Neural cell (in vitro differentiated cells): ENCODE measurements around the gene THADA. TPM values are rescaled to one million over a fixed set of nuclear protein-coding genes. Genes with fewer than 3 reads are reported as not detected.

Experiments used
- H2AFZ ChIP-seq: fragments of 200-600, 300-800 bp; sonication (generic), shearing (Covaris generic); 2 replicates; pipeline ENCODE4 v1.6.0; 2014; ENCODE audit warnings: low read depth, mild to moderate bottlenecking, antibody characterized with exemption, low read length, moderate library complexity
- H3F3A ChIP-seq: fragments of 200-600 bp; shearing (Covaris generic); 2 replicates; pipeline ENCODE4 v1.6.1; 2016; ENCODE audit warnings: mild to moderate bottlenecking, moderate library complexity, mixed read lengths, antibody characterized with exemption, low read length; ENCODE audit not compliant: insufficient read depth, poor library complexity, severe bottlenecking
- H3K27ac ChIP-seq: fragments of 200-600, 300-800 bp; sonication (generic), shearing (Covaris generic); 2 replicates; pipeline ENCODE4 v1.5.1; 2014; ENCODE audit warnings: mild to moderate bottlenecking, low read length, moderate library complexity
- H3K27me3 ChIP-seq: fragments of 300-800, 200-600 bp; sonication (generic), shearing (Covaris generic); 2 replicates; pipeline ENCODE4 v1.6.0; 2014; ENCODE audit warnings: mild to moderate bottlenecking, low read depth, low read length, moderate library complexity; ENCODE audit not compliant: insufficient read depth
- H3K36me3 ChIP-seq: fragments of 300-800, 200-600 bp; sonication (generic), shearing (Covaris generic); 2 replicates; pipeline ENCODE4 v1.5.1; 2014; ENCODE audit warnings: mild to moderate bottlenecking, antibody characterized with exemption, low read length, moderate library complexity; ENCODE audit not compliant: insufficient read depth
- H3K4me2 ChIP-seq: fragments of 300-800, 200-600 bp; sonication (generic), shearing (Covaris generic); 2 replicates; pipeline ENCODE4 v1.6.0; 2014; ENCODE audit warnings: mild to moderate bottlenecking, low read length
- H3K4me3 ChIP-seq: fragments of 300-800, 200-600 bp; sonication (generic), shearing (Covaris generic); 2 replicates; pipeline ENCODE4 v1.5.1; 2014; ENCODE audit warnings: mild to moderate bottlenecking, low read length, moderate library complexity
- H3K79me2 ChIP-seq: fragments of 200-600 bp; shearing (Covaris generic); replicated peaks from 2 replicates; pipeline ENCODE4 v1.6.0; 2014; ENCODE audit warnings: mild to moderate bottlenecking, low read length, moderate library complexity; ENCODE audit not compliant: insufficient read depth
- H3K9ac ChIP-seq: fragments of 300-800, 200-600 bp; sonication (generic), shearing (Covaris generic); 2 replicates; pipeline ENCODE4 v1.6.1; 2016; ENCODE audit warnings: mild to moderate bottlenecking, low read length, mixed read lengths
- H3K9me2 ChIP-seq: fragments of 200-600 bp; shearing (Covaris generic); 2 replicates; pipeline ENCODE4 v1.6.1; 2016; ENCODE audit warnings: mild to moderate bottlenecking, low read length, mixed read lengths; ENCODE audit not compliant: insufficient read depth
- H3K9me3 ChIP-seq: fragments of 200-600, 300-800 bp; sonication (generic), shearing (Covaris generic); 2 replicates; pipeline ENCODE4 v1.6.1; 2016; ENCODE audit warnings: mild to moderate bottlenecking, mixed run types, low read length, moderate library complexity, mixed read lengths
- H4K20me1 ChIP-seq: fragments of 200-600 bp; shearing (Covaris generic); 2 replicates; pipeline ENCODE4 v1.6.1; 2016; ENCODE audit warnings: mild to moderate bottlenecking, mixed run types; ENCODE audit not compliant: insufficient read depth
- EP300 ChIP-seq: fragments of 450-650 bp; conservative IDR thresholded peaks from 2 replicates; pipeline ENCODE4 v1.6.1; 2014; ENCODE audit warnings: antibody characterized with exemption, mild to moderate bottlenecking, moderate library complexity; ENCODE audit not compliant: poor library complexity, severe bottlenecking
- EZH2 ChIP-seq: fragments of 200-600, 300-800 bp; shearing (Covaris generic), sonication (generic); IDR thresholded peaks from 2 replicates; pipeline ENCODE4 v1.6.1; 2014; ENCODE audit warnings: antibody characterized with exemption, low read length, borderline replicate concordance, mild to moderate bottlenecking; ENCODE audit not compliant: insufficient read depth, poor library complexity, severe bottlenecking
- MXI1 ChIP-seq: fragments of 450-650 bp; conservative IDR thresholded peaks from 2 replicates; pipeline ENCODE4 v1.6.1; 2014; ENCODE audit warnings: antibody characterized with exemption, mild to moderate bottlenecking; ENCODE audit not compliant: poor library complexity, severe bottlenecking
- POLR2AphosphoS5 ChIP-seq: IDR thresholded peaks from 2 replicates; pipeline ENCODE4 v1.6.1; 2012
- RAD21 ChIP-seq: fragments of 450-650 bp; conservative IDR thresholded peaks from 2 replicates; pipeline ENCODE4 v1.6.1; 2014; ENCODE audit warnings: antibody characterized with exemption, mild to moderate bottlenecking, moderate library complexity
- REST ChIP-seq: IDR thresholded peaks from 2 replicates; pipeline ENCODE4 v1.6.1; 2012; ENCODE audit warnings: borderline replicate concordance
- SMC3 ChIP-seq: fragments of 450-650 bp; conservative IDR thresholded peaks from 2 replicates; pipeline ENCODE4 v1.6.1; 2014; ENCODE audit warnings: antibody characterized with exemption, mild to moderate bottlenecking, moderate library complexity; ENCODE audit not compliant: poor library complexity
- TAF1 ChIP-seq: IDR thresholded peaks from 2 replicates; pipeline ENCODE4 v1.6.1; 2012; ENCODE audit warnings: low read depth
- polyA plus RNA-seq: library from polyadenylated mRNA; depleted of rRNA; stranded (reverse); fragments of >200 nt; gene quantifications from 2 replicates; pipeline ENCODE4 v1.2.3, GENCODE V29; 2014
- TF ChIP-seq, protein P1 (sequence below): fragments of 450-650 bp; IDR thresholded peaks from 2 replicates; pipeline ENCODE4 v1.5.1; 2014; ENCODE audit warnings: antibody characterized with exemption, mild to moderate bottlenecking, moderate library complexity; ENCODE audit not compliant: poor library complexity, severe bottlenecking

THADA gene
- polyA plus RNA-seq, 1 donor from 2014 or later, result 8.5 TPM

DNA sequence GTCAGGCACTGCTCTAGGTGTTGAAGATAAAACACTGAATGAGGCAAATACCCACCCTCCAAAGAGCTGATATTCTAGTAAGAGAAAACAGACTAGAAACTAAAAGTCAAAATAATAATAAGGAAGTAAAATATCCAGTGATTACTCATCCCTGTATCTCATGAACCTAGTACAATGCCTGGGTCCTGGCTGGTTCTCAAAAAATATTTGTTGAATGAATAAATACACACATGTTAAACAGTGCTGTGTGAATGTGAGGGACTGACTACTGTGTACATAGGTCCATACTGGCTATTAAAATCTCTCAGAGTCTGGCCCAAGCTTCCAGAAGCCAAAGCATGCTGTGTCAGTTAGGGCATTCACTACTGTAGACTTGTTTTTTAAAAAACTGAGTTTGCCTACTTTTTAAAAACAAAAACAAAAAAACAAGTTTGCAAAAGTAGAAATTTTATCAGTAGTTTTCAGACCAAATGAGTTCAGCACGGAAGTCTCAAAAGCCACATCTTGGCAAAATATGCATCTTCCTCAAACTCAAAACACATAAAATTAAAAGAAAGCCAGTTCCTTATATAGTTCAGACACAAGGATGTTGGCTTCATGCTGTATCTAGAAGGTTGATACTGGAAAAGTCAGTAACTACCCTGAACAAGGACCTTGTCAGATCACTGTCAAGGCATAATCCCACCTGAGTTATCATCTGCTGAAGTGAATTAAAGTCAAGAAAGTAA lies 136.2 kb downstream of the THADA start:
- Histone ChIP-seq H3K4me2 (no peak overlapping the region), H2AFZ (no peak overlapping the region), H3K9me3 (no peaks in the 10 kb centered on the region), H3K27me3 (no peaks in the 10 kb centered on the region), H3K9ac (no peak overlapping the region), H3K36me3 (no peaks in the 10 kb centered on the region), H3K27ac (no peak overlapping the region), H3K9me2 (no peaks in the 10 kb centered on the region), H3F3A (no peaks in the 10 kb centered on the region), H3K79me2 (no peaks in the 10 kb centered on the region), H3K4me3 (no peak overlapping the region), H4K20me1 (no peaks in the 10 kb centered on the region)
- TF ChIP-seq, protein P1, sequence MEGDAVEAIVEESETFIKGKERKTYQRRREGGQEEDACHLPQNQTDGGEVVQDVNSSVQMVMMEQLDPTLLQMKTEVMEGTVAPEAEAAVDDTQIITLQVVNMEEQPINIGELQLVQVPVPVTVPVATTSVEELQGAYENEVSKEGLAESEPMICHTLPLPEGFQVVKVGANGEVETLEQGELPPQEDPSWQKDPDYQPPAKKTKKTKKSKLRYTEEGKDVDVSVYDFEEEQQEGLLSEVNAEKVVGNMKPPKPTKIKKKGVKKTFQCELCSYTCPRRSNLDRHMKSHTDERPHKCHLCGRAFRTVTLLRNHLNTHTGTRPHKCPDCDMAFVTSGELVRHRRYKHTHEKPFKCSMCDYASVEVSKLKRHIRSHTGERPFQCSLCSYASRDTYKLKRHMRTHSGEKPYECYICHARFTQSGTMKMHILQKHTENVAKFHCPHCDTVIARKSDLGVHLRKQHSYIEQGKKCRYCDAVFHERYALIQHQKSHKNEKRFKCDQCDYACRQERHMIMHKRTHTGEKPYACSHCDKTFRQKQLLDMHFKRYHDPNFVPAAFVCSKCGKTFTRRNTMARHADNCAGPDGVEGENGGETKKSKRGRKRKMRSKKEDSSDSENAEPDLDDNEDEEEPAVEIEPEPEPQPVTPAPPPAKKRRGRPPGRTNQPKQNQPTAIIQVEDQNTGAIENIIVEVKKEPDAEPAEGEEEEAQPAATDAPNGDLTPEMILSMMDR, result no peak
- TF ChIP-seq RAD21 (no peak), EP300 (no peak), REST (no peak), MXI1 (no peak), EZH2 (no peak), POLR2AphosphoS5 (no peak), TAF1 (no peak), SMC3 (no peak)

GRCh38 chr2:43458014-43458628 lies 137.7 kb downstream of the THADA start:
- H4K20me1 ChIP-seq, result no peaks in the 10 kb centered on the region
- TF ChIP-seq REST (no peak), MXI1 (no peak), POLR2AphosphoS5 (no peak), EP300 (no peak), RAD21 (no peak), SMC3 (no peak), EZH2 (no peak), TAF1 (no peak)
- TF ChIP-seq, protein P1, result no peak
- H3K27ac ChIP-seq, result no peak overlapping the region
- no peaks in the 10 kb centered on the region for H3F3A ChIP-seq
- H2AFZ ChIP-seq, result no peak overlapping the region
- H3K9me2 ChIP-seq, result no peaks in the 10 kb centered on the region
- no peaks in the 10 kb centered on the region for H3K27me3 ChIP-seq
- no peaks in the 10 kb centered on the region for H3K79me2 ChIP-seq
- no peaks in the 10 kb centered on the region for H3K36me3 ChIP-seq
- H3K9me3 ChIP-seq, result no peaks in the 10 kb centered on the region
- H3K9ac ChIP-seq, result no peak overlapping the region
- no peak overlapping the region for H3K4me2 ChIP-seq
- no peak overlapping the region for H3K4me3 ChIP-seq
